H1 (cell line): ENCODE data around the gene NTMT1.

ENCODE experiments used
- CEBPB ChIP-seq: IDR thresholded peaks from 2 replicates; pipeline ENCODE4 v1.6.1; 2012; ENCODE audit warnings: low read depth, low read length
- CREB1 ChIP-seq: IDR thresholded peaks from 2 replicates; pipeline ENCODE4 v1.6.1; 2012; ENCODE audit warnings: inconsistent platforms
- CTCF ChIP-seq, 3 experiments: IDR thresholded peaks; 1 replicate in 2 of 3; 2 replicates in 1 of 3; pipeline versions ENCODE4 v1.5.1 to v1.6.1; 2011; ENCODE audit warnings: low read length in 3 of 3, mild to moderate bottlenecking in 3 of 3, inconsistent platforms in 2 of 3, low read depth in 1 of 3, moderate library complexity in 1 of 3; ENCODE audit not compliant: insufficient read depth in 1 of 3; ENCODE audit errors: control extremely low read depth in 1 of 3
- EP300 ChIP-seq, 2 experiments: IDR thresholded peaks; 1 replicate in 1 of 2; 2 replicates in 1 of 2; pipeline ENCODE4 v1.6.1; 2011 to 2012; ENCODE audit warnings: low read depth in 2 of 2, low read length in 2 of 2, mild to moderate bottlenecking in 2 of 2, borderline replicate concordance in 1 of 2, inconsistent platforms in 1 of 2, moderate library complexity in 1 of 2
- EZH2 ChIP-seq: fragments of 200-600 bp; sonication (generic); IDR thresholded peaks from 2 replicates; pipeline ENCODE4 v1.7.1; 2012; ENCODE audit warnings: low read depth, mild to moderate bottlenecking, moderate library complexity, low read length, inconsistent platforms; ENCODE audit not compliant: severe bottlenecking
- POLR2AphosphoS5 ChIP-seq: IDR thresholded peaks from 2 replicates; pipeline ENCODE4 v1.6.1; 2011; ENCODE audit warnings: low read depth, low read length
- TCF12 ChIP-seq: IDR thresholded peaks from 2 replicates; pipeline ENCODE4 v1.6.1; 2011; ENCODE audit warnings: low read depth, mild to moderate bottlenecking, low read length
- ZNF274 ChIP-seq: IDR thresholded peaks from 2 replicates; pipeline ENCODE4 v1.7.0; 2012; ENCODE audit warnings: low read length, borderline replicate concordance; ENCODE audit errors: extremely low read depth
- TF ChIP-seq, protein P1 (sequence below): IDR thresholded peaks from 2 replicates; pipeline ENCODE4 v1.6.1; 2011; ENCODE audit warnings: low read length, improper control_type of control experiment

GRCh38 chr9:129650680-129651235 lies 24.8 kb downstream of the NTMT1 start:
- TF ChIP-seq, protein P1, sequence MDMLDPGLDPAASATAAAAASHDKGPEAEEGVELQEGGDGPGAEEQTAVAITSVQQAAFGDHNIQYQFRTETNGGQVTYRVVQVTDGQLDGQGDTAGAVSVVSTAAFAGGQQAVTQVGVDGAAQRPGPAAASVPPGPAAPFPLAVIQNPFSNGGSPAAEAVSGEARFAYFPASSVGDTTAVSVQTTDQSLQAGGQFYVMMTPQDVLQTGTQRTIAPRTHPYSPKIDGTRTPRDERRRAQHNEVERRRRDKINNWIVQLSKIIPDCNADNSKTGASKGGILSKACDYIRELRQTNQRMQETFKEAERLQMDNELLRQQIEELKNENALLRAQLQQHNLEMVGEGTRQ = no peak
- TF ChIP-seq POLR2AphosphoS5 = no peak
- TF ChIP-seq ZNF274 = no peak
- no peak for TF ChIP-seq CTCF (IDR thresholded peaks at IDR 0.05; ENCODE audit: control extremely low read depth in 1 of 3, insufficient read depth in 1 of 3, low read depth in 1 of 3, low read length in 3 of 3)
- TF ChIP-seq EP300 (IDR thresholded peaks at IDR 0.05; ENCODE audit: borderline replicate concordance in 1 of 2, low read depth in 2 of 2, low read length in 2 of 2) = no peak
- no peak for TF ChIP-seq CEBPB
- TF ChIP-seq TCF12 = no peak
- TF ChIP-seq CREB1 = no peak
- no peak for TF ChIP-seq EZH2
